HG02973 (cell line): ENCODE results near the gene IFNAR2.

ENCODE experiments used
- ATAC-seq: cut with Tn5 transposase; IDR thresholded peaks from one replicate; pipeline ENCODE4 v1.9.1; 2021; ENCODE audit warnings: moderate library complexity; ENCODE audit not compliant: unreplicated experiment

IFNAR2 gene

GRCh38 chr21:33266050-33266788 is 36.5 kb downstream of the IFNAR2 start, which contains the start of gene IL10RB:
TSS of gene IL10RB (plus strand) at chr21:33266367. CDS start at chr21:33266466, 99 bp downstream.
- ATAC-seq = peak; percentile 39

- ATAC-seq = peak; percentile 8
Observed at GRCh38 chr21:33266789-33267135, 37.0 kb downstream of the IFNAR2 start.

- no peak for ATAC-seq
Observed at GRCh38 chr21:33267250-33267649, 37.5 kb downstream of the IFNAR2 start.

GRCh38 chr21:33268393-33268736 is 38.6 kb downstream of the IFNAR2 start:
- peak; percentile 12 for ATAC-seq

GRCh38 chr21:33268737-33269441 is 39.2 kb downstream of the IFNAR2 start:
- ATAC-seq = peak; percentile 59

- no peak for ATAC-seq
Observed at GRCh38 chr21:33270986-33271385, 41.2 kb downstream of the IFNAR2 start.

GRCh38 chr21:33273044-33273443 is 43.3 kb downstream of the IFNAR2 start:
- no peak for ATAC-seq

- no peak for ATAC-seq
Observed at GRCh38 chr21:33278721-33279120, 49.0 kb downstream of the IFNAR2 start.

GRCh38 chr21:33279330-33279820 is 49.6 kb downstream of the IFNAR2 start:
- ATAC-seq = no peak
